ENCODE results near the gene CAMK1D. TPM values are rescaled to one million over a fixed set of nuclear protein-coding genes. Genes with fewer than 3 reads are reported as not detected.

Gene CAMK1D
- total RNA-seq, 6 experiments from 2014 or later: 0.34 to 1.4 (median 0.43) TPM

GRCh38 chr10:12583891-12584595, 234.7 kb downstream of the CAMK1D start:
- H3K4me3 Mint-ChIP-seq: no peak overlapping the region
- H3K27me3 Mint-ChIP-seq (ENCODE audit: insufficient read depth): peaks cover 4% of the 10 kb centered on the region
- no peak for DNase-seq
- no peaks in the 10 kb centered on the region; the same call in 1 of the 2 replicates for H3K9me3 Mint-ChIP-seq
- H3K27ac Mint-ChIP-seq: no peak overlapping the region
- no peaks in the 10 kb centered on the region for H3K36me3 Mint-ChIP-seq (ENCODE audit: low read depth)
- no peaks in the 10 kb centered on the region for H3K4me1 Mint-ChIP-seq (ENCODE audit: low read depth)
- TF ChIP-seq CTCF (IDR thresholded peaks at IDR 0.05): no peak

- H3K27ac Mint-ChIP-seq: no peak overlapping the region
- TF ChIP-seq CTCF (IDR thresholded peaks at IDR 0.05): no peak
- no peak for DNase-seq
- no peaks in the 10 kb centered on the region; the same call in 1 of the 2 replicates for H3K9me3 Mint-ChIP-seq
- H3K27me3 Mint-ChIP-seq (ENCODE audit: insufficient read depth): peaks cover 4% of the 10 kb centered on the region; the same call in 1 of the 2 replicates
- no peak overlapping the region for H3K4me3 Mint-ChIP-seq
- no peaks in the 10 kb centered on the region for H3K4me1 Mint-ChIP-seq (ENCODE audit: low read depth)
- no peaks in the 10 kb centered on the region for H3K36me3 Mint-ChIP-seq (ENCODE audit: low read depth)
Observed at GRCh38 chr10:12586741-12587140, 237.4 kb downstream of the CAMK1D start.

- Mint-ChIP-seq H3K36me3 (ENCODE audit: low read depth) (no peaks in the 10 kb centered on the region), H3K27me3 (ENCODE audit: insufficient read depth) (peaks cover 8% of the 10 kb centered on the region), H3K9me3 (no peaks in the 10 kb centered on the region; the same call in 1 of the 2 replicates), H3K4me3 (no peak overlapping the region), H3K4me1 (ENCODE audit: low read depth) (no peaks in the 10 kb centered on the region), H3K27ac (no peak overlapping the region)
- TF ChIP-seq CTCF (IDR thresholded peaks at IDR 0.05): no peak
- no peak for DNase-seq
Observed at GRCh38 chr10:12587451-12587888, 238.1 kb downstream of the CAMK1D start.

GRCh38 chr10:12588091-12588860, 238.9 kb downstream of the CAMK1D start:
- H3K27ac Mint-ChIP-seq: no peak overlapping the region
- no peaks in the 10 kb centered on the region; the same call in 1 of the 2 replicates for H3K9me3 Mint-ChIP-seq
- no peaks in the 10 kb centered on the region for H3K36me3 Mint-ChIP-seq (ENCODE audit: low read depth)
- TF ChIP-seq CTCF (IDR thresholded peaks at IDR 0.05): no peak
- peaks cover 8% of the 10 kb centered on the region for H3K27me3 Mint-ChIP-seq (ENCODE audit: insufficient read depth)
- no peak overlapping the region for H3K4me3 Mint-ChIP-seq
- no peak for DNase-seq
- H3K4me1 Mint-ChIP-seq (ENCODE audit: low read depth): no peaks in the 10 kb centered on the region

- H3K27me3 Mint-ChIP-seq (ENCODE audit: insufficient read depth): peaks cover 8% of the 10 kb centered on the region
- no peak for TF ChIP-seq CTCF (IDR thresholded peaks at IDR 0.05)
- H3K9me3 Mint-ChIP-seq: no peaks in the 10 kb centered on the region; the same call in 1 of the 2 replicates
- no peak for DNase-seq
- no peak overlapping the region for H3K27ac Mint-ChIP-seq
- no peaks in the 10 kb centered on the region for H3K4me1 Mint-ChIP-seq (ENCODE audit: low read depth)
- no peaks in the 10 kb centered on the region for H3K36me3 Mint-ChIP-seq (ENCODE audit: low read depth)
- H3K4me3 Mint-ChIP-seq: no peak overlapping the region
Observed at GRCh38 chr10:12589291-12589690, 239.9 kb downstream of the CAMK1D start.
